8988T (cell line): ENCODE data around the gene B3GNT2.
"Not testable (repeated sequence)": the region's sequence is repeated elsewhere in the genome, so short reads cannot be mapped to it uniquely, and the experiment has no call there.

Experiments used
- DNase-seq: peaks from one replicate; pipeline ENCODE4 v3.0.0; 2011

Gene B3GNT2

GRCh38 chr2:62248226-62248625 lies 52.3 kb downstream of the B3GNT2 start:
- no peak for DNase-seq

DNA sequence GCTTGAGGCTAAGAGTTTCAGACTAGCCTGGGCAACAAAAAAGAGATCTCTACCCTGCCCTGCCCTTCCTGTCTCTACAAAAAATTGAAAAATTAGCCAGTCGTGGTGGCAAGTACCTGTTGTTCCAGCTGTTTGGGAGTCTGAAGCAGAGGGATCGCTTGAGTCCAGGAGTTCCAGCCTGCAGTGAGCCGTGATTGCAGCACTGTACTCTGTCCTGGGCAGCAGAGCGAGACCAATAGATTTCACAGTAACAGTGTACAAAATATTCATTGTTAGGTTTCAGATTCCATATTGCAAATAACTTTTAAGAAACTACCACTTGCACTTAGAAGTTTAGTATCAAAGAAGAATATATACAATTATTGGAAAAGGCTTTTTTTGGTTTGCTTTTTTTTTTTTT lies 54.3 kb downstream of the B3GNT2 start:
- DNase-seq: no peak

DNA sequence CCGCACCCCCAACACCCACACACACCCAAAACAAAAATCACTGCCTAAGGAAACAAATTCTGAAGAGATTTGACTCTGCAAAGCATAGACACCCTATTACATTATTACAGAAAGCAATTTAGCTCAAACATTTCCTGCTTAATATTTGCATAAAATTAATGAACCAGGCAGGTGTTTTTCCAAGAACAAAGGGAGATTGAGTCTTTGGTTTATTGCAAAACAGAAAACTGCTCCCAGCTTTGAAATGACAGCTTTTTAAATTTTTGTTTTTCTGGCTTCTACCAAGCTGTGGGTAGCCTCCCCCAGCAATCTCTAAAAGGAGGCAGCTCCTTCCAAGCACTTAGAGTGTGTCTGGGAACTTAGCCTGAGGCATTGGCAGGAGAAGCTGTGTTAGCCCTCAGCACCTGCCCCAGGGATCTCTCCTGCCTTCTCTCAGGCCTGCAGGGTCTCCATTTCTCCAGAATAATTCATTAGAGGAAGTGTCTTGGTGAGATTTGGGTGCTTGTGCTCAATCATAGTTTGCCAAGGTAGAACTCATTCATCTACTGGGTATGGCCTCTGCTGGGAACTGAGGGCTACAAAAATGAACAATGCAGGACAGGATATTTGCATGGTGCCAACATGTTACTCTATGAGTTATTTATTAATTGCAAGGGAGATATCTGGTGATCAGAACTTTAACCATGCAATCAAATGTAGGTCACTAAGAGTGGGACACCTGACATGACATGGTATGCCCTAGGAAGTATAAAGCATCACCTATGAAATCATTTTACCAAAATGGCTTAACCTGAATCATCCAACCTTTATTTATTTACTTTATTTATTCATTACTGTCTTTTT lies 58.7 kb downstream of the B3GNT2 start:
- DNase-seq: no peak

DNA sequence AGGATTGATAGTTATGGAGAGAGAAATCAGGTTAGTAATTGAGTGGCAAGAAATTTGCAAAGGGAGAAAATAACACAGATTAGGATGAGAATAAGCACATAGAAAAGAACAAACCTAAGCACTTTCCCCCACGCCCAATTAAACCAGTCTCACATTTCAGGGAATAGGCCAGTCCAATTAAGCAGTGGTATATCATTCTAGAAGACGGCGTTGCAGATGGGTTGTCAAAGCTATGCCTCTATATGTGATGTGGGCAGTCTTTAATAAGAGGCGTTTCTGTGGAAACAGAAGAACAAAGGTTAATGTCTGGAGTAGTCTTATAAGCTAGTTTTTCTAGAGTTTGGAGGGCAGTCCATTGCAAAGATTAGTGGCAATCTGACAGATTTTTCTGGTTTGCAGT lies 61.6 kb downstream of the B3GNT2 start:
- DNase-seq: no peak

GRCh38 chr2:62263076-62263715 lies 67.3 kb downstream of the B3GNT2 start:
- no peak for DNase-seq

DNA sequence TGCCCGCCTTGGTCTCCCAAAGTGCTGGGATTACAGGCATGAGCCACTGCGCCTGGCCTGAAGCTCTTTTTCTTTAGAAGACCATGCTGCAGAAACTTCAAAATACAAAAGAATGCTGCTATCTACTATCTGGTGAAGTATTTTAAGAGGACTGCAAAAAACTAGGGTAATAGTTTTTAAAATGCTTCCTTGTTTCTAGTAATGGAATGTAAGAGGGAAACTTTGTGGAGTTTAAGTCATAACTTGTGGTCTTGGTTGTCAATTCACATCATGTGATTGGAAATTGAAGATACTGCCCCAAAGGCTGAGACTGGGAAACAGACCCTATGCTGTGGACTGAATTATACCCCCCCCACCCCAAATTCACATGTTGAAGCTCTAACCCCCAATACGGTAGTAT lies 68.3 kb downstream of the B3GNT2 start:
- DNase-seq: no peak

DNA sequence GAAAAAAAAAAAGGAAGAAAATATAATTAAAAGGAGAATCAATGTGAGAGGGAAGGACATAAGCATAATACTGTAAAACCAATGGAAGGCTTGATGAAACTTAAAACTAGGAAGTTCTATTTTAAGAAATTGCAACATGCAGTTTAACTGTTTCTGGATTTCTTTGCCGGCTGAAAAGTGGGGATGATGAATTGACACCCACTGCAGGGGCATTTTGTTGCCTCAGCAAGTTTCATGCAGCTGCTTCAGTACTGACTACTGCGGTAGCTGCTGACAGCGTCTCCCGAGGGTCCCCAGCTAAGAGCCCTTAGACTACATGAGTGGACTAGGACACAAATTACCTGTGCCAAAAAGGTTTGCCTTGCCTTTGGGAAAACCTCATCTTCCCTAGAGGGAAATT lies 69.2 kb downstream of the B3GNT2 start:
- DNase-seq: no peak

DNA sequence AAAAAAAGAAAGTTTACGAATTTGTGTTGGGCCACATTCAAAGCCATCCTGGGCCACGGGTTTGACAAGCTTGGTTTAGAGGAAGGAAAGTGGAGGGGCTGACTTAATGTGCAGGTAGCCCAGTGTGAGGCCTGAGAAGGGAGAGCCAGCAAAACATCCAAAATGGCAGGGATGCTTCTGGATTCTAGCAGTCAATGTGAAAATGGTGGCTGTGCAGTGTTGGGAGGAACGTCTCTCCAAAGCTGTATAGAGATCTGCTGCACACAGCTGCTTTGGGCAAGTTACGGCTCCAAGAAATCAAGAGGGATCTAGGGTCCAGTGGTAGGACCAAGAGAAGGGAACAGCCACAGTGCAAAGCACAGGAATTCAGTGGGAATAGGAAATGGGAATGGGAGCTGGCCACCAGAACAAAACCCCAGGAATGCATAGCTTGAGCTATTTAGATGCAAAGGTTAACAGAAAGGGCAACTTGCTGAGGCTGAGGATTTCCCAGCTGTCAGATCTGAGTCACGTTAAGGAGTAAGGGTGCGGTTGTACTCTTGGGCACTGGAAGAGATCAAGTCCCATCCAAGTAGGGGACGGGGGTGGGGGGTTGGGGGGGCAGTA lies 70.6 kb downstream of the B3GNT2 start:
- DNase-seq: no peak

DNA sequence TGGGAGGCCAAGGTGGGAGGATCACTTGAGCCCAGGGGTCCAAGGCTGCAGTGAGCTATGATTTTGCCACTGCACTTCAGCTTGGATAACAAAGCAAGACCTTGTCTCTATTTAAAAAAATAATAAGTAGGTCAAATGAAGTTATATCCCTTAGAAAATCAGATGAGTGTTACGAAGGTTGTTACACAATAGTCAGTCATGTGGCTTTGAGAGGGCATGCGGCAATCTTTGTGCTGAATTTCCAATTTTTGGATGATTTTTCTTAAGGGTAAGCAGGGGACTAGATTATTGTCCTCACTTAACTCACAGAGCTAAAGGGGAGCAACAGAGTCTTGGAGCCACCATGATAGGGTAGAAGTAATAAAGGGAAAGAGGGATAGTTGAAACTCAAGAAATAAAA lies 71.8 kb downstream of the B3GNT2 start:
- no peak for DNase-seq

- not testable (repeated sequence) for DNase-seq
These were observed 72.8 kb downstream of the B3GNT2 start for GRCh38 chr2:62268681-62269188.

DNA sequence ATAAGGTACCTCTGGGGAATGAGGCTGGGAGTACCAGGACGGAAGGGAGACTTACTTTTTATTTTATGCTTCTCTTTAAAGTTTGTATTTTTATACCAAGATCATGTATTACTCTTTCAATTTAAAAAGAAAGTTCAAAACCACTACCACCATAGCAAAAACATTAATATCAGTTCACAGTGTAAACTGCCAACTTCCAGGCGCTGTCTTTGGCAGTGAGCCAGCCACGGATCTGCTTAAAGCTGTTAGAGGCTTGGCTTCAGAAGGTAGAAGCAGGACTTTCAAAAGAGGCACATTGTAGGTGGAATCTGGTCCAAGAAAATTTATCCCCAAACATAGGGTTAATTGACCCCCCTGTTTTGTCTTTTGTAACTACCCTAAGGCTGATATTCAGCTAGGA lies 74.8 kb downstream of the B3GNT2 start:
- DNase-seq: no peak
